Vagina (tissue), 2 donors: Measurements from ENCODE around the gene TBXA2R.

Experiments used
- POLR2A ChIP-seq, 2 donors: fragments of 450-650 bp; IDR thresholded peaks; one replicate each; pipeline ENCODE4 v1.6.1; 2017; ENCODE audit warnings: antibody characterized with exemption in 2 of 2, mild to moderate bottlenecking in 2 of 2, moderate library complexity in 2 of 2
- POLR2AphosphoS5 ChIP-seq, 2 donors: sonication (generic); formaldehyde crosslinking; IDR thresholded peaks; one replicate each; pipeline ENCODE4 v1.9.0; 2017; ENCODE audit warnings: antibody characterized with exemption in 2 of 2, mild to moderate bottlenecking in 2 of 2, low read depth in 1 of 2; ENCODE audit not compliant: insufficient read depth in 1 of 2
- TF ChIP-seq, protein P1 (sequence below), 3 experiments: fragments of 450-650 bp in 2 of 3; fragments of 200-600 bp in 1 of 3; sonication (generic) in 1 of 3; IDR thresholded peaks; one replicate each; pipeline ENCODE4 v1.5.1; 2017 to 2019; ENCODE audit warnings: antibody characterized with exemption in 3 of 3, mild to moderate bottlenecking in 2 of 3, moderate library complexity in 2 of 3

DNA sequence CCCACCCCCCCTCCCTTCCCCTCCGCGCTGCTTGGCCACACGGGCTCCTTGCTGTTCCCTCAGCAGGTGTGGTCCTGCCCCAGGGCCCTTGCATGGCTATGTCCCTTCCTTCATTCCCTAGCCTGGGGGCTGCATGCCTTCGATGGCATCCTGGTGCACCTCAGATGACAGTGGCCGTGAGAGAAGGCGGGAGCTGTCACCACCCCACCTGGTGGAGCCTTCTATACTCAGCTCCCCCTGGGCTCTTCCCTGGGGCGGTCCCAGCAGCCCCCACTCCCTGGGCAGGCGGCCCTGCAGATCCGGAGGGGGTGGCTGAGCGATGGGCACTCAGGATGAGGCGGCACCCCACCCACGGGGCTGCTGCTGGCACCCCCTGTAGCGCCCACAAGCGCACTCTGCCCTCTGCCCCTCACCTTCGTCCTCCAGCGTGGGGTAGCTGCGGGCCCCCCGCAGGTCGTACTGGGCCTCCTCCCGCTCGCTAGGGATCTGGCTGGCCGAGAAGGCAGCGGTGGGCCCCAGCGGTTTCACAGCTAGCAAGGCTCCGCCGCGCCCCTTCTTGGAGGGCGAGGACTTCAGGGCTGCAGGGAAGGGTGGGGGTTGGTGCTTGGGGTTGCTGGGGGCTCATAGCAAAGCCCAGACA, 37.1 kb upstream of the TBXA2R start:
- TF ChIP-seq, protein P1, sequence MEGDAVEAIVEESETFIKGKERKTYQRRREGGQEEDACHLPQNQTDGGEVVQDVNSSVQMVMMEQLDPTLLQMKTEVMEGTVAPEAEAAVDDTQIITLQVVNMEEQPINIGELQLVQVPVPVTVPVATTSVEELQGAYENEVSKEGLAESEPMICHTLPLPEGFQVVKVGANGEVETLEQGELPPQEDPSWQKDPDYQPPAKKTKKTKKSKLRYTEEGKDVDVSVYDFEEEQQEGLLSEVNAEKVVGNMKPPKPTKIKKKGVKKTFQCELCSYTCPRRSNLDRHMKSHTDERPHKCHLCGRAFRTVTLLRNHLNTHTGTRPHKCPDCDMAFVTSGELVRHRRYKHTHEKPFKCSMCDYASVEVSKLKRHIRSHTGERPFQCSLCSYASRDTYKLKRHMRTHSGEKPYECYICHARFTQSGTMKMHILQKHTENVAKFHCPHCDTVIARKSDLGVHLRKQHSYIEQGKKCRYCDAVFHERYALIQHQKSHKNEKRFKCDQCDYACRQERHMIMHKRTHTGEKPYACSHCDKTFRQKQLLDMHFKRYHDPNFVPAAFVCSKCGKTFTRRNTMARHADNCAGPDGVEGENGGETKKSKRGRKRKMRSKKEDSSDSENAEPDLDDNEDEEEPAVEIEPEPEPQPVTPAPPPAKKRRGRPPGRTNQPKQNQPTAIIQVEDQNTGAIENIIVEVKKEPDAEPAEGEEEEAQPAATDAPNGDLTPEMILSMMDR (IDR thresholded peaks at IDR 0.05) = no peak
- TF ChIP-seq POLR2AphosphoS5 (IDR thresholded peaks at IDR 0.05; ENCODE audit: insufficient read depth in 1 of 2, low read depth in 1 of 2) (no peak), POLR2A (IDR thresholded peaks at IDR 0.05) (no peak)
